OCI-LY7 (cell line): Measurements from ENCODE around the gene PAK5. TPM values are rescaled to one million over a fixed set of nuclear protein-coding genes. Genes with fewer than 3 reads are reported as not detected.

Experiments
- BruUV-seq: library from RNA; stranded (reverse); fragments of 400-500 nt; replicated peaks from 2 replicates; lab custom pipeline; 2021; lab: Mats Ljungman, UMichigan
- CTCF ChIA-PET: fragments of 300-600 bp; sonication (Branson Sonifier 250); formaldehyde crosslinking; loops from one replicate; lab custom pipeline; 2022; ENCODE audit warnings: antibody characterized with exemption; ENCODE audit not compliant: unreplicated experiment; lab: Charles Lee
- POLR2A ChIA-PET: fragments of 300-600 bp; sonication (Branson Sonifier 250); formaldehyde crosslinking; loops from one replicate; lab custom pipeline; 2022; ENCODE audit warnings: antibody characterized with exemption; lab: Charles Lee
- DNase-seq: peaks from one replicate; pipeline ENCODE4 v3.0.0-alpha.2; 2015; ENCODE audit warnings: low spot score
- H2AFZ ChIP-seq: fragments of 200-600 bp; sonication (generic), shearing (Covaris generic); 2 replicates; pipeline ENCODE4 v1.6.1; 2014; ENCODE audit warnings: mild to moderate bottlenecking, antibody characterized with exemption, low read length, moderate library complexity
- H3K27ac ChIP-seq: fragments of 200-600 bp; sonication (generic); 2 replicates; pipeline ENCODE4 v1.5.1; 2014; ENCODE audit warnings: mixed run types, low read depth, mild to moderate bottlenecking, moderate library complexity, low read length, inconsistent platforms; ENCODE audit not compliant: poor library complexity, severe bottlenecking
- H3K36me3 ChIP-seq: fragments of 200-600 bp; sonication (generic); 2 replicates; pipeline ENCODE4 v1.6.1; 2014; ENCODE audit warnings: mild to moderate bottlenecking, antibody characterized with exemption, low read length, moderate library complexity, mixed read lengths; ENCODE audit not compliant: insufficient read depth
- H3K4me1 ChIP-seq: fragments of 200-600 bp; sonication (generic); 2 replicates; pipeline ENCODE4 v1.5.1; 2014; ENCODE audit warnings: mild to moderate bottlenecking, low read length; ENCODE audit not compliant: insufficient read depth, poor library complexity, severe bottlenecking
- H3K4me2 ChIP-seq: fragments of 200-600 bp; sonication (generic); 2 replicates; pipeline ENCODE4 v1.6.1; 2014; ENCODE audit warnings: mild to moderate bottlenecking, low read length
- H3K4me3 ChIP-seq: fragments of 200-600 bp; sonication (generic); 2 replicates; pipeline ENCODE4 v1.5.1; 2014; ENCODE audit warnings: mild to moderate bottlenecking, low read depth, low read length; ENCODE audit not compliant: poor library complexity, severe bottlenecking
- H3K79me2 ChIP-seq: fragments of 200-600 bp; sonication (generic); 2 replicates; pipeline ENCODE4 v1.6.1; 2016; ENCODE audit warnings: low read depth, mild to moderate bottlenecking, low read length, moderate library complexity, mixed read lengths; ENCODE audit not compliant: insufficient read depth
- H3K9me2 ChIP-seq: fragments of 200-600 bp; sonication (generic); 2 replicates; pipeline ENCODE4 v1.6.1; 2016; ENCODE audit warnings: mild to moderate bottlenecking, low read length, mixed read lengths; ENCODE audit not compliant: insufficient read depth
- H3K9me3 ChIP-seq: fragments of 200-600 bp; sonication (generic); 2 replicates; pipeline ENCODE4 v1.6.1; 2014; ENCODE audit warnings: mild to moderate bottlenecking, mixed run types, low read length, mixed read lengths
- H4K20me1 ChIP-seq: fragments of 200-600 bp; sonication (generic); 2 replicates; pipeline ENCODE4 v1.6.1; 2014; ENCODE audit warnings: mild to moderate bottlenecking, antibody characterized with exemption, low read length, moderate library complexity, mixed read lengths; ENCODE audit not compliant: insufficient read depth
- EZH2phosphoT487 ChIP-seq: fragments of 200-600 bp; sonication (generic); IDR thresholded peaks from 2 replicates; pipeline ENCODE4 v1.6.1; 2018; ENCODE audit warnings: low read depth, borderline replicate concordance, mild to moderate bottlenecking, mixed run types, antibody characterized with exemption, low read length, moderate library complexity, mixed read lengths
- intact Hi-C: fragments of 100-400 bp; cut with micrococcal nuclease; formaldehyde crosslinking; loops from one replicate; pipeline ENCODE4 v1.10.0; 2022; ENCODE audit not compliant: unreplicated experiment
- total RNA-seq, 2 experiments: library from RNA; depleted of rRNA in 1 of 2; stranded (reverse); fragments of >200 nt in 1 of 2; shearing (Covaris generic) in 1 of 2; gene quantifications; 2 replicates each; pipeline ENCODE4 v1.2.3, GENCODE V29; 2014 to 2022
- TF ChIP-seq, protein P1 (sequence below): fragments of 200-600 bp; sonication (generic); conservative IDR thresholded peaks from 2 replicates; pipeline ENCODE4 v1.5.1; 2014; ENCODE audit warnings: mild to moderate bottlenecking, antibody characterized with exemption, low read length, moderate library complexity, mixed read lengths

The PAK5 gene
- total RNA-seq, 2 experiments from 2014 or later = not detected

DNA sequence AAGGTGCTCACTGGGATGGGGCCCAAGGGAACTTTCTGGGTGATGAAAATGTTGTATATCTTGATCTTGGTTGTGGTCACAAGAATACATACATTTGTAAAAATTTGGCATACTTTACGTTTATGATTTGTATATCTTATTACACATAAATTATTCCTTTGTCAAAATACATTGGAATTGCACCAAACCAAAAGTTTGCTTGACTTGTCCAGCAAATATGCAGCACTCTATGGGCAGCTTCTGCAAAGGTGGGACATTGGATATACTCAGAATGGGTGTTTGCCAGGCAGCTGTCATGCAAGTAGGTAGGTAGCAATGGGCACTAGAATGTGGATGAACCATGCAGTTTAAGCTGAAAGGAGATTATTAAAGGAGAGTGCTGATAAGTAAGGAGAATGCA is 246.5 kb downstream of the PAK5 start:
- no peak overlapping the region for H3K4me3 ChIP-seq
- intact Hi-C loops = no loop called here
- no peaks in the 10 kb centered on the region for H3K9me2 ChIP-seq
- no peaks in the 10 kb centered on the region for H3K36me3 ChIP-seq
- CTCF ChIA-PET = no interaction called here
- H3K27ac ChIP-seq = no peak overlapping the region
- no peak overlapping the region for H2AFZ ChIP-seq
- no peaks in the 10 kb centered on the region for H4K20me1 ChIP-seq
- no peak overlapping the region for H3K4me2 ChIP-seq
- TF ChIP-seq, protein P1, sequence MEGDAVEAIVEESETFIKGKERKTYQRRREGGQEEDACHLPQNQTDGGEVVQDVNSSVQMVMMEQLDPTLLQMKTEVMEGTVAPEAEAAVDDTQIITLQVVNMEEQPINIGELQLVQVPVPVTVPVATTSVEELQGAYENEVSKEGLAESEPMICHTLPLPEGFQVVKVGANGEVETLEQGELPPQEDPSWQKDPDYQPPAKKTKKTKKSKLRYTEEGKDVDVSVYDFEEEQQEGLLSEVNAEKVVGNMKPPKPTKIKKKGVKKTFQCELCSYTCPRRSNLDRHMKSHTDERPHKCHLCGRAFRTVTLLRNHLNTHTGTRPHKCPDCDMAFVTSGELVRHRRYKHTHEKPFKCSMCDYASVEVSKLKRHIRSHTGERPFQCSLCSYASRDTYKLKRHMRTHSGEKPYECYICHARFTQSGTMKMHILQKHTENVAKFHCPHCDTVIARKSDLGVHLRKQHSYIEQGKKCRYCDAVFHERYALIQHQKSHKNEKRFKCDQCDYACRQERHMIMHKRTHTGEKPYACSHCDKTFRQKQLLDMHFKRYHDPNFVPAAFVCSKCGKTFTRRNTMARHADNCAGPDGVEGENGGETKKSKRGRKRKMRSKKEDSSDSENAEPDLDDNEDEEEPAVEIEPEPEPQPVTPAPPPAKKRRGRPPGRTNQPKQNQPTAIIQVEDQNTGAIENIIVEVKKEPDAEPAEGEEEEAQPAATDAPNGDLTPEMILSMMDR = no peak
- TF ChIP-seq EZH2phosphoT487 = no peak
- BruUV-seq = no TSS peak
- H3K9me3 ChIP-seq = no peaks in the 10 kb centered on the region
- DNase-seq = no peak
- H3K4me1 ChIP-seq = no peaks in the 10 kb centered on the region
- POLR2A ChIA-PET = interaction anchor here (0.5 kb wide), 1 partner anchor 542 kb away, joined by 3 read pairs; no protein-coding TSS in a partner anchor
- no peaks in the 10 kb centered on the region for H3K79me2 ChIP-seq

DNA sequence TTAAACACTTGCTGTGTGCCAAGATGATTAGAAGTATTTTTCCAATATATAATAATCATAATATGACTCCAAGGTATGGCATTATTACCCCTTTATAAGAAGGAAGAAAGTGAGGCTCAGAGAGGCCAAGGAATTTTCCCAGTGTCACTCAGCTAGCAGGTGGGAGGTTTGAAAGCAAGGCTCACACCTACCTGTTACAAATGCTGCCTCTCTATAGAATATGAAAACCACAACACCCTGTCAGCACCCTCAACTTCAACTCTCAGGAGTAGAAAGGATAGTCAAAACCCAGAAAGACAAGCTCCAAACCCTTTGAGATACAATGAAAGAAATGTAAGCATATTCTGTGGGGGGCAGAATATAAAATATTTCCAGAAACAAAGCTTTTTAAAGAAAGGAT is 247.8 kb downstream of the PAK5 start:
- Histone ChIP-seq H4K20me1 (no peaks in the 10 kb centered on the region), H3K9me3 (no peaks in the 10 kb centered on the region), H3K4me2 (no peak overlapping the region), H2AFZ (no peak overlapping the region), H3K79me2 (no peaks in the 10 kb centered on the region), H3K36me3 (no peaks in the 10 kb centered on the region), H3K9me2 (no peaks in the 10 kb centered on the region), H3K27ac (no peak overlapping the region), H3K4me1 (no peaks in the 10 kb centered on the region), H3K4me3 (no peak overlapping the region)
- POLR2A ChIA-PET = interaction anchor here (0.7 kb wide), 1 partner anchor 1839 kb away, joined by 3 read pairs; no protein-coding TSS in a partner anchor
- no peak for DNase-seq
- intact Hi-C loops = no loop called here
- CTCF ChIA-PET = no interaction called here
- TF ChIP-seq, protein P1 = no peak
- TF ChIP-seq EZH2phosphoT487 = no peak
- no TSS peak for BruUV-seq

DNA sequence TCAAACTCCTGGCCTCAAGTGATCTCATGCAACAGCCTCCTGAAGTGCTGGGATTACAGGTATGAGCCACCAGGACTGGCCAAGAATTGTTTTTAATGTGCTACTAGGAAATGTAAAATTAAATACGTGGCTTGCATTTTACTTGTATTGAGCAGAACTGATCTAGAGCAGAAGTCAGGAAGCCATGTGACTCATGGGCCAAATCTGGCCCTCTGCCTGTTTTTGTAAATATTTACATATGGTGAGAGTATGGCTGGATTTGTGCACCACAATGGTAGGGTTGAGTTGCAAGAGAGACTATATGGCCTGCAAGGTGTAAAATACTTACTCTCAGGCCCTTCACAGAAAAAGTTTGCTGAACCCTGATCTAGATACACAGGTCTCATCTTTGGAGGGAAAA is 248.7 kb downstream of the PAK5 start:
- intact Hi-C loops = no loop called here
- POLR2A ChIA-PET = interaction anchor here (0.7 kb wide), 1 partner anchor 1838 kb away, joined by 3 read pairs; no protein-coding TSS in a partner anchor
- BruUV-seq = no TSS peak
- Histone ChIP-seq H3K4me2 (no peak overlapping the region), H3K4me1 (no peaks in the 10 kb centered on the region), H2AFZ (no peak overlapping the region), H4K20me1 (no peaks in the 10 kb centered on the region), H3K9me2 (no peaks in the 10 kb centered on the region), H3K9me3 (no peaks in the 10 kb centered on the region), H3K4me3 (no peak overlapping the region), H3K79me2 (no peaks in the 10 kb centered on the region), H3K27ac (no peak overlapping the region), H3K36me3 (no peaks in the 10 kb centered on the region)
- CTCF ChIA-PET = no interaction called here
- DNase-seq = no peak
- TF ChIP-seq, protein P1 = no peak
- TF ChIP-seq EZH2phosphoT487 = no peak
